Measurements from ENCODE around the gene PPARGC1A. TPM values are rescaled to one million over a fixed set of nuclear protein-coding genes. Genes with fewer than 3 reads are reported as not detected.

Gene PPARGC1A
- total and polyA plus RNA-seq, 2 donors (not counting 3 experiments of a cell fraction or from before 2014, with no cell fraction given), result not detected

GRCh38 chr4:23881674-23882337 lies 8.0 kb downstream of the PPARGC1A start:
- intact Hi-C loops (cut with micrococcal nuclease), result no loop called here
- Histone ChIP-seq H3K27me3 (ENCODE audit: control insufficient read depth in 2 of 2, insufficient read depth in 2 of 2, low read length in 2 of 2) (no peaks in the 10 kb centered on the region), H3K4me2 (ENCODE audit: insufficient read depth, low read length) (no peak overlapping the region), H3K4me3 (replicated peaks in 1 of 3; ENCODE audit: insufficient read depth in 1 of 3, low read depth in 1 of 3, low read length in 3 of 3) (no peak overlapping the region), H3K4me1 (ENCODE audit: control insufficient read depth, extremely low read depth, insufficient read depth, low read length) (no peaks in the 10 kb centered on the region), H3K79me2 (ENCODE audit: control insufficient read depth, insufficient read depth, low read length) (no peaks in the 10 kb centered on the region), H3K27ac (ENCODE audit: insufficient read depth, low read depth, low read length) (no peak overlapping the region), H3K36me3 (ENCODE audit: control insufficient read depth in 2 of 2, extremely low read depth in 1 of 2, insufficient read depth in 2 of 2, low read length in 2 of 2) (no peaks in the 10 kb centered on the region), H2AFZ (ENCODE audit: low read depth, low read length) (no peak overlapping the region), H4K20me1 (replicated peaks; ENCODE audit: control insufficient read depth, extremely low read depth, insufficient read depth, low read length) (no peaks in the 10 kb centered on the region), H3K9me3 (replicated peaks; ENCODE audit: control insufficient read depth, insufficient read depth, low read length) (no peaks in the 10 kb centered on the region), H3K9me1 (replicated peaks; ENCODE audit: control insufficient read depth, extremely low read depth, insufficient read depth, low read length) (no peaks in the 10 kb centered on the region), H3K9ac (replicated peaks; ENCODE audit: extremely low read depth, insufficient read depth, low read length) (no peak overlapping the region)
- no peak for FAIRE-seq
- TF ChIP-seq GATA2 (IDR thresholded peaks at IDR 0.05; ENCODE audit: insufficient read depth, insufficient read length, low read depth, low read length) (no peak), EZH2 (IDR thresholded peaks at IDR 0.05; ENCODE audit: borderline replicate concordance, low read depth, low read length, severe bottlenecking) (no peak), POLR2AphosphoS5 (IDR thresholded peaks at IDR 0.05; ENCODE audit: insufficient read depth, low read depth, low read length) (no peak), POLR2A (IDR thresholded peaks at IDR 0.05; ENCODE audit: low read depth, low read length) (no peak), JUN (IDR thresholded peaks at IDR 0.05; ENCODE audit: borderline replicate concordance, insufficient read depth, insufficient read length, low read depth) (no peak), MYC (IDR thresholded peaks at IDR 0.05; ENCODE audit: low read depth, low read length) (no peak)
- TF ChIP-seq, protein P1, sequence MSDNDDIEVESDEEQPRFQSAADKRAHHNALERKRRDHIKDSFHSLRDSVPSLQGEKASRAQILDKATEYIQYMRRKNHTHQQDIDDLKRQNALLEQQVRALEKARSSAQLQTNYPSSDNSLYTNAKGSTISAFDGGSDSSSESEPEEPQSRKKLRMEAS (IDR thresholded peaks at IDR 0.05; ENCODE audit: insufficient read depth, insufficient read length), result no peak
- TF ChIP-seq, protein P2, sequence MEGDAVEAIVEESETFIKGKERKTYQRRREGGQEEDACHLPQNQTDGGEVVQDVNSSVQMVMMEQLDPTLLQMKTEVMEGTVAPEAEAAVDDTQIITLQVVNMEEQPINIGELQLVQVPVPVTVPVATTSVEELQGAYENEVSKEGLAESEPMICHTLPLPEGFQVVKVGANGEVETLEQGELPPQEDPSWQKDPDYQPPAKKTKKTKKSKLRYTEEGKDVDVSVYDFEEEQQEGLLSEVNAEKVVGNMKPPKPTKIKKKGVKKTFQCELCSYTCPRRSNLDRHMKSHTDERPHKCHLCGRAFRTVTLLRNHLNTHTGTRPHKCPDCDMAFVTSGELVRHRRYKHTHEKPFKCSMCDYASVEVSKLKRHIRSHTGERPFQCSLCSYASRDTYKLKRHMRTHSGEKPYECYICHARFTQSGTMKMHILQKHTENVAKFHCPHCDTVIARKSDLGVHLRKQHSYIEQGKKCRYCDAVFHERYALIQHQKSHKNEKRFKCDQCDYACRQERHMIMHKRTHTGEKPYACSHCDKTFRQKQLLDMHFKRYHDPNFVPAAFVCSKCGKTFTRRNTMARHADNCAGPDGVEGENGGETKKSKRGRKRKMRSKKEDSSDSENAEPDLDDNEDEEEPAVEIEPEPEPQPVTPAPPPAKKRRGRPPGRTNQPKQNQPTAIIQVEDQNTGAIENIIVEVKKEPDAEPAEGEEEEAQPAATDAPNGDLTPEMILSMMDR (IDR thresholded peaks at IDR 0.05; ENCODE audit: extremely low read depth in 1 of 2, insufficient read depth in 1 of 2, low read depth in 1 of 2, low read length in 2 of 2), result no peak
- DNase-seq (ENCODE audit: low read depth, low spot score), result no peak
- no TSS peak for BruUV-seq (replicated peaks)
- ChIA-PET CTCF (no interaction called here), POLR2A (no interaction called here)
- dilution Hi-C loops (cut with MboI; ENCODE audit: extremely low pct_ligation_motif_present, low sequenced_read_pairs), result no loop called here
